ENCODE measurements around the gene IQSEC3. TPM values are rescaled to one million over a fixed set of nuclear protein-coding genes. Genes with fewer than 3 reads are reported as not detected.

IQSEC3 gene
- total and polyA plus RNA-seq, 2 of the 13 experiments (the other 11 are each of a cell fraction or from before 2014, with no cell fraction given) = not detected

- TF ChIP-seq ZNF574 (CRISPR knock-in tag; IDR thresholded peaks at IDR 0.05) (no peak), ZNF569 (CRISPR knock-in tag; IDR thresholded peaks at IDR 0.05; ENCODE audit: borderline replicate concordance) (no peak)
Measured at GRCh38 chr12:99605-100004, 33.0 kb downstream of the IQSEC3 start (continued).

DNA sequence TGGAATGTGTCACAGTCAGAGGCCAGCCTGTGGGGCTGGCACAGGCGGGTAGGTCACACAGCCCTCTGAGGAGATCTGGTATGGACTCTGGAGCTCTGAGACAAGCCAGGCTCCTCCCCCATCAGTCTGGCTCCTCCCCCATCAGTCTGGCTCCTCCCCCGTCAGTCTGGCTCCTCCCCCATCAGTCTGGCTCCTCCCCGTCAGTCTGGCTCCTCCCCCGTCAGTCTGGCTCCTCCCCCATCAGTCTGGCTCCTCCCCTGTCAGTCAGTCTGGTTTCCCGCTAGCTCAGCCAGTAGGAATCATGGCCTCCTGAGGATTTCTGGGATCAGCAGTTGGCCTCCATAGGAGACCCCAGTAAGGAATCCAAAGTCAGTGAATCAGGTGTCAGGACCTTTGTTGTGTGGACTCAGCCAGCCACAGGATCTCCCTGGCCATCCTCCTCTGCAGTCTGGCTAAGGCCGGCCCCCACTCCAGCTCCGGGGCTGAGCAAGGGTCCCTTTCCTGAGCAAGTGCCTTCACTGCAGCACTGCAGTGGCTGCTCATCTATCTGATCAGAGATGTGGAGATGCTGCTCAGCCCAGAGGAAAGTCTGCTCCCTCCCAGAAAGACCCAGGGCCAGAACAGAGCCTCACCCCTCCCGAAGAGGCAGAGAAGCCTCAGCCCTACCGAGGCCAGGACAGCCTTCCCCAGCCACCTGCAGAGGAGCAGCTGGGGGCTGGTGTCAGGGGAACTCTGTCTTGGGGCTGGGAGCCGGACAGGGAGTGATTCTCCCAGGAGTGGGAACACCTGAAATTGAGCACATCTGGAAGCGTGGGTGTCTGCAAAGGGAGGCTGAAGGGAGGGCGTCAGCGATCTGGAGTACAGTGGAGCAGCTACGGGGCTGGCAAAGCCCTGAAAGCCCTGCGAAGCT, 35.7 kb downstream of the IQSEC3 start:
- Histone ChIP-seq H3K4me1 (ENCODE audit: insufficient read depth, low read length) (peaks cover 13% of the 10 kb centered on the region), H3K9ac (ENCODE audit: insufficient read depth, low read depth, low read length) (no peak overlapping the region), H3K4me2 (ENCODE audit: low read depth, low read length) (no peak overlapping the region), H2AFZ (ENCODE audit: low read length) (no peak overlapping the region), H4K20me1 (ENCODE audit: insufficient read depth, low read length) (no peaks in the 10 kb centered on the region), H3K36me3 (replicated peaks in 1 of 2; ENCODE audit: control insufficient read depth in 1 of 2, insufficient read depth in 2 of 2, low read length in 2 of 2) (no peaks in the 10 kb centered on the region), H3K4me3 (replicated peaks in 1 of 3; ENCODE audit: insufficient read depth in 1 of 3, low read depth in 2 of 3, low read length in 3 of 3) (no peak overlapping the region), H3K27ac (ENCODE audit: extremely low read length, insufficient read depth, low read length) (no peak overlapping the region), H3K79me2 (ENCODE audit: insufficient read depth, low read length) (no peaks in the 10 kb centered on the region), H3K27me3 (ENCODE audit: control insufficient read depth in 1 of 2, insufficient read depth in 2 of 2, low read length in 2 of 2) (peaks cover 4 to 65% of the 10 kb centered on the region in 2 experiments; a peak in 4 of 5 replicates), H3K9me3 (ENCODE audit: low read length) (no peaks in the 10 kb centered on the region)
- peak; percentile 35 for ATAC-seq
- in situ Hi-C loops (cut with HindIII; ENCODE audit: extremely low pct_ligation_motif_present, low pct_unique_long_range_greater_than_20kb) (no loop called here), intact Hi-C loops (cut with micrococcal nuclease; ENCODE audit: unreplicated experiment) (no loop called here)
- WGBS (ENCODE audit: low lambda C conversion rate) = 28% methylated on average over 11 of the region's 15 CpGs
- no peak for FAIRE-seq
- ChIA-PET CTCF (ENCODE audit: low intra/inter-chr PET ratio, low total read pairs) (no interaction called here), POLR2A (no interaction called here)
- no peak for DNase-seq (ENCODE audit: low spot score)
- BruUV-seq (replicated peaks) = no TSS peak
- TF ChIP-seq, protein P1, sequence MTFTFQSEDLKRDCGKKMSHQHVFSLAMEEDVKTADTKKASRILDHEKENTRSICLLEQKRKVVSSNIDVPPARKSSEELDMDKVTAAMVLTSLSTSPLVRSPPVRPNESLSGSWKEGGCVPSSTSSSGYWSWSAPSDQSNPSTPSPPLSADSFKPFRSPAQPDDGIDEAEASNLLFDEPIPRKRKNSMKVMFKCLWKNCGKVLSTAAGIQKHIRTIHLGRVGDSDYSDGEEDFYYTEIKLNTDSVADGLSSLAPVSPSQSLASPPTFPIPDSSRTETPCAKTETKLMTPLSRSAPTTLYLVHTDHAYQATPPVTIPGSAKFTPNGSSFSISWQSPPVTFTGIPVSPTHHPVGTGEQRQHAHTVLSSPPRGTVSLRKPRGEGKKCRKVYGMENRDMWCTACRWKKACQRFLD (CRISPR knock-in tag; IDR thresholded peaks at IDR 0.05; ENCODE audit: borderline replicate concordance) = no peak
- TF ChIP-seq ARNT2 (CRISPR knock-in tag; IDR thresholded peaks at IDR 0.05; ENCODE audit: low read depth) (no peak), ZNF646 (CRISPR knock-in tag; IDR thresholded peaks at IDR 0.05) (no peak), PLRG1 (conservative IDR thresholded peaks at IDR 0.05) (no peak), ARNTL (CRISPR knock-in tag; IDR thresholded peaks at IDR 0.05) (no peak), ZKSCAN1 (IDR thresholded peaks at IDR 0.05; ENCODE audit: low read length) (no peak), NFIC (IDR thresholded peaks at IDR 0.05; ENCODE audit: low read length) (no peak), EEA1 (CRISPR knock-in tag; IDR thresholded peaks at IDR 0.05; ENCODE audit: borderline replicate concordance) (no peak)
- TF ChIP-seq, protein P2, sequence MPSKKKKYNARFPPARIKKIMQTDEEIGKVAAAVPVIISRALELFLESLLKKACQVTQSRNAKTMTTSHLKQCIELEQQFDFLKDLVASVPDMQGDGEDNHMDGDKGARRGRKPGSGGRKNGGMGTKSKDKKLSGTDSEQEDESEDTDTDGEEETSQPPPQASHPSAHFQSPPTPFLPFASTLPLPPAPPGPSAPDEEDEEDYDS (CRISPR knock-in tag; IDR thresholded peaks at IDR 0.05) = no peak
